Subcutaneous adipose tissue (tissue), 4 donors: ENCODE results near the gene C1QB. TPM values are rescaled to one million over a fixed set of nuclear protein-coding genes. Genes with fewer than 3 reads are reported as not detected.

Experiments
- total RNA-seq, 4 donors: library from RNA; depleted of rRNA; stranded (reverse); fragments of >200 nt; gene quantifications; one replicate each; pipeline ENCODE4 v1.1.0, GENCODE V29; 2016
- TF ChIP-seq, protein P1 (sequence below): fragments of 450-650 bp; IDR thresholded peaks from one replicate; pipeline ENCODE4 v1.5.1; 2016; ENCODE audit warnings: low read depth, mild to moderate bottlenecking, control low read depth, antibody characterized with exemption, moderate library complexity

C1QB gene
- total RNA-seq, 4 donors from 2014 or later = 325 to 1,649 (median 667) TPM

DNA sequence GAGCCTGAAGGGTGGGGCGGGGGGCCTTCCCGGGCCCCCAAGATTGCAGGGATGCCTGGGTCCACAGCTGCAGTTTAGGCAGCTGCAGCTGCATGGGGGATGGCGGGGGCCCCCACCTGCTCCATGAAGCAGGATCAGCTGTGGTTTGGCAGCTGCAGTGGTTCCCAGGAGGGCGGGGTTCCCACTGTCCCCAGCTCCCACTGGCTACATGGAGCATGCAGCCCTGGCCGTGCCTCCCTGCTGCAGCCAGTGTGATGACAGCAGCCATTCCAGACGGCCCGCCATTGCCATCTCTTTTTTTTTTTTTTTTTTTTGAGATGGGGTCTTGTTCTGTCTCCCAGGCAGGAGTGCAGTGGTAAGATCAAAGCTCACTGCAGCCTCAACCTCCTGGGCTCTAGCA, 17.6 kb upstream of the C1QB start:
- TF ChIP-seq, protein P1, sequence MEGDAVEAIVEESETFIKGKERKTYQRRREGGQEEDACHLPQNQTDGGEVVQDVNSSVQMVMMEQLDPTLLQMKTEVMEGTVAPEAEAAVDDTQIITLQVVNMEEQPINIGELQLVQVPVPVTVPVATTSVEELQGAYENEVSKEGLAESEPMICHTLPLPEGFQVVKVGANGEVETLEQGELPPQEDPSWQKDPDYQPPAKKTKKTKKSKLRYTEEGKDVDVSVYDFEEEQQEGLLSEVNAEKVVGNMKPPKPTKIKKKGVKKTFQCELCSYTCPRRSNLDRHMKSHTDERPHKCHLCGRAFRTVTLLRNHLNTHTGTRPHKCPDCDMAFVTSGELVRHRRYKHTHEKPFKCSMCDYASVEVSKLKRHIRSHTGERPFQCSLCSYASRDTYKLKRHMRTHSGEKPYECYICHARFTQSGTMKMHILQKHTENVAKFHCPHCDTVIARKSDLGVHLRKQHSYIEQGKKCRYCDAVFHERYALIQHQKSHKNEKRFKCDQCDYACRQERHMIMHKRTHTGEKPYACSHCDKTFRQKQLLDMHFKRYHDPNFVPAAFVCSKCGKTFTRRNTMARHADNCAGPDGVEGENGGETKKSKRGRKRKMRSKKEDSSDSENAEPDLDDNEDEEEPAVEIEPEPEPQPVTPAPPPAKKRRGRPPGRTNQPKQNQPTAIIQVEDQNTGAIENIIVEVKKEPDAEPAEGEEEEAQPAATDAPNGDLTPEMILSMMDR = no peak

DNA sequence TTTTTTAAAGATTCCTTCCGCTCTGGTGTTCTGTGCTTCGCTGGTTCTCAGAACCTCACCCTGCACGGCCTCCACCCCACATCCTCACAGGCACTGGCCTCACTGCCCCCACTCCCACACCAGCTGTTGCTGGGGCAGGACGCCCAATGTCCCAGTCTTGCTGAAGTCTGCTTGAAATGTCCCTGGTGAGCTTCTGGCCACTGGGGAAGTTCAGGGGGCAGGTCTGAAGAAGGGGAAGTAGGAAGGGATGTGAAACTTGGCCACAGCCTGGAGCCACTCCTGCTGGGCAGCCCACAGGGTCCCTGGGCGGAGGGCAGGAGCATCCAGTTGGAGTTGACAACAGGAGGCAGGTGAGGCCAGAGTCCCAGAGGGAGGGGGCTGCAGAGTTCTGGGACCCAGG, 16.7 kb upstream of the C1QB start, which contains the start of gene C1QA:
Gene C1QA, plus strand, starts transcription at position 276 of the 400 bp plus-strand sequence. CDS start 989 bp downstream, outside the sequence.
- TF ChIP-seq, protein P1 = no peak

DNA sequence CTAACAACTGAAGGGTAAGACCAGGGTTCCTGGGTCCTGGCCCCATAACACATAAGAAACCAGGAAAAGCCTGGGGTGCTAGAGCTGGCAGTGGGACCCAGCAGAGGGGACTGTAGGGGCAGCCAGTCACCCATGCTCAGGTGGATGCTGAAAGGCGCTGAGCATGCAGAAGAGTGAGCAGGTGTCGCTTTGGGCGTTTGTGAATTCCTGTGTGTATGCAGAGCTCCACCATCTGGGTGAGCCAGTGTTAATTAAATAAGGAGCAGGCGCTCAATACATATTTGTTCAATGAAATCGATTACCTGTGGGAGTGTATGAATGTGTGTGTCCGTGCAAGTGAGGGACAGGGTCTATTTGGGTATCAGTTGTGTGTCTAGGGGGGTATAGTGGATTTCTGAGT, 16.1 kb upstream of the C1QB start:
- TF ChIP-seq, protein P1 = no peak

DNA sequence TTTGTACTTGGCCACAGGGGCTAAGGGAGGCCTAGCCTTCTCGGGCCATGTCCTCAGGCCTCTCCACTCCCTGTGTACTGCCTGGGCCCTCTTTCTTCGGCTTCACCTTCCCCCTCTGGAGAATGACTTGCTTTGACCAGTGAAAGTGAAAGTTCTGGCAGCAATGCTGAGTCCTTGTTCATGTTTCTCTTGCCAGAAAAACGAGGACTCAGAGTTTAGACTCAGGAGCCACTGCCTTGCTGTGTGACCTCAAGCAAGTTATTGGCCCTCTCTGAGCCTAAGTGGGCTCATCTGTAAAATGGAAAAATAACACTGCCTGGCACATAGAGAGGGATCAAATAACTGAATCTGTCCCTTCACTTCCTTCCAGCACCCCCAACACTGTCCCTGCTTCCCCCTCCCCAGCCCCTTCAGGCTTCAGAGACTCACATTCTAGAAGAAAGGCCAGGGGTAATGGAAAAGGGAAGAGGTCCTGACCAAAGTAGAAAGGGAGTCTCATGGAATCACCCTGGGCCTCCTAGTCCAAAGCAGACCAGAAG, 15.1 kb upstream of the C1QB start:
- TF ChIP-seq, protein P1 = no peak

DNA sequence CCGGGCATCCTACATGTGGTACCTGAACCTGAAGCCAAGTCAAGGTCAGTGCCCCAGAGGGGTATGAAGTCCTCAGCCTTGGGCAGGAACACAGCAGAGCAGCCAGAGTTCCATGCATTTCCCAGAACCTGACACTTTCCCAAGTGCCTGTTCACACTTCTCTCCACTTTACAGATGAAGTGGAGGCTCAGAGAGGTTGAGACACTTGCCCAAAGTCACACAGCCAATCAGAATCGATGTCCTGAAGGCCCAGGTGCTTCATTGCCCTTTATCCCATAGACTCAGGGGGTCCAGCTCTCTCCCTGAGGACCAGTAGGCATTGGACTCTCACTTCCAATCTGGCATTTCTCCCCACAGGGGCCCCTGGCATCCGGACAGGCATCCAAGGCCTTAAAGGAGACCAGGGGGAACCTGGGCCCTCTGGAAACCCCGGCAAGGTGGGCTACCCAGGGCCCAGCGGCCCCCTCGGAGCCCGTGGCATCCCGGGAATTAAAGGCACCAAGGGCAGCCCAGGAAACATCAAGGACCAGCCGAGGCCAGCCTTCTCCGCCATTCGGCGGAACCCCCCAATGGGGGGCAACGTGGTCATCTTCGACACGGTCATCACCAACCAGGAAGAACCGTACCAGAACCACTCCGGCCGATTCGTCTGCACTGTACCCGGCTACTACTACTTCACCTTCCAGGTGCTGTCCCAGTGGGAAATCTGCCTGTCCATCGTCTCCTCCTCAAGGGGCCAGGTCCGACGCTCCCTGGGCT, 14.4 kb upstream of the C1QB start:
- TF ChIP-seq, protein P1 = no peak

DNA sequence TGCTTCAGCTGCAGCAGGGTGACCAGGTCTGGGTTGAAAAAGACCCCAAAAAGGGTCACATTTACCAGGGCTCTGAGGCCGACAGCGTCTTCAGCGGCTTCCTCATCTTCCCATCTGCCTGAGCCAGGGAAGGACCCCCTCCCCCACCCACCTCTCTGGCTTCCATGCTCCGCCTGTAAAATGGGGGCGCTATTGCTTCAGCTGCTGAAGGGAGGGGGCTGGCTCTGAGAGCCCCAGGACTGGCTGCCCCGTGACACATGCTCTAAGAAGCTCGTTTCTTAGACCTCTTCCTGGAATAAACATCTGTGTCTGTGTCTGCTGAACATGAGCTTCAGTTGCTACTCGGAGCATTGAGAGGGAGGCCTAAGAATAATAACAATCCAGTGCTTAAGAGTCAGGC, 13.8 kb upstream of the C1QB start:
- TF ChIP-seq, protein P1 = no peak

DNA sequence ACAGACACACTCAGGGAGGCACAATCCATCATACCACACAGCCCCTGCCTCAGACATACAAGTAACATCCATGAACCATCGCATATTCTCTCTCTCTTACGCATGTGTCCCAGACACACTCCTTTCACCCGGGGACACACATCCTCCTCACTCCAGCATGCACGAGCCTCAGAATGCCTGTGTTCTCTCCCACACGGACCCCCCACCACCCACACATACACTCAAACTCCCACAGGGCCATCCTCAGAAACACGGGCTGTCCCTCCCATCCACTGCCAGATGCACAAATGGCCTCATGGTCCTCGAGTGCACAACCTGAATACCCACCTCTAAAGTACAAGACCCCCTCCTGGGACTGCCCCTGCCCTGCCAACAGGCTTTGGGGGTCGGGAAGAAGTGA, 11.8 kb upstream of the C1QB start:
- TF ChIP-seq, protein P1 = no peak
